GM19438 (cell line): ENCODE data around the gene GLDN.
"Not testable (repeated sequence)": the region's sequence is repeated elsewhere in the genome, so short reads cannot be mapped to it uniquely, and the experiment has no call there.

ENCODE experiments used
- ATAC-seq: cut with Tn5 transposase; IDR thresholded peaks from one replicate; pipeline ENCODE4 v1.9.1; 2021; ENCODE audit warnings: low read depth; ENCODE audit not compliant: unreplicated experiment

The GLDN gene

GRCh38 chr15:51438526-51438925, 97.1 kb downstream of the GLDN start:
- no peak for ATAC-seq

DNA sequence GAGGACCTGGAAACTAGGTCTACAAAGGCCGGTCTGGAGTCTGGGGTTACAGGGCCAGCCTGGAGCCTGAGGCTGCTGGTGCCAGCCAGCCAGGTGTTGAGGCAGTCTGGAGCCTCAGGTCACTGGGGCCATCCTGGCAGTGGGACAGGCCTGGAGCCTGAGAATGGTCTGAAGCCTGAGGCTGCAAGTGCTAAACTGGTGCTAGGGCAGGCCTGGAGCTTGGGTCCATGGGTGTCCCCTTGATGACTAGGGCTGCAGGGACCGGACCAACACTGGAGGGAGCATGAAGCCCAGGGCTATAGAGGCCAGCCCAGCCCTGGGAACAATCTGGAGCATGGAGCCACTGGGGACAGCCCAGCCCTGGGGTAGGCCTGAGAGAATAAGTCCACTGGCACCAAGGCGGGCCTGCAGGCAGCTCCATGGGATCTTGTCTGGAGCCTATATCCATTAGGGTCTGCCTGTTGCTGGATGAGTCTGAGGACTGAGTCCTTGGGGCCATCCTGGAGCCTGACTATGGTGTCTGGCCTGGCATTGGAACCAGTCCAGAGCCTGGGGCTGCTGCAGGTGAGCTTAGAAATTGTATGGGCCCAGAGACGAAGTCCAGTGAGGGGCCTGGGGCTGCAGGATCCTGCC, 101.9 kb downstream of the GLDN start:
- no peak for ATAC-seq

DNA sequence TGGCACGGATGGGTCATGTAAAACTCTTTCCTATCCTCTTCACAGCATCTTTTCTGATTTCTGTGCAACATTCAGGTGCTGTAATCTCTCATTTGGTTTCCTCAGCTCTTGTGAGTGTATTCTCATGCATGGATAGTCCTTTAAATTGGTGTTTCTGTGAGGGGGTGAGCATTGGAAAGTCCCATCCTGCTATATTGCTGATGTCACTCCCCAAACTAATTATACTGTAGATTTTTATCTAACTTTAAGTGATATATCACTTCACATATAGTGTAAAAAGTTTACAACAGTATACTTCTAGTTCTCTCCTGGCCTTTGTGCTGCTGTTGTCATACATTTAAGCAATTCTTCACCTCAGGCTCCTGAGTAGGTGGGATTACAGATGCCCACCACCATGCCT, 102.7 kb downstream of the GLDN start:
- no peak for ATAC-seq

- ATAC-seq: no peak
These were observed 103.4 kb downstream of the GLDN start for GRCh38 chr15:51444807-51445206.

DNA sequence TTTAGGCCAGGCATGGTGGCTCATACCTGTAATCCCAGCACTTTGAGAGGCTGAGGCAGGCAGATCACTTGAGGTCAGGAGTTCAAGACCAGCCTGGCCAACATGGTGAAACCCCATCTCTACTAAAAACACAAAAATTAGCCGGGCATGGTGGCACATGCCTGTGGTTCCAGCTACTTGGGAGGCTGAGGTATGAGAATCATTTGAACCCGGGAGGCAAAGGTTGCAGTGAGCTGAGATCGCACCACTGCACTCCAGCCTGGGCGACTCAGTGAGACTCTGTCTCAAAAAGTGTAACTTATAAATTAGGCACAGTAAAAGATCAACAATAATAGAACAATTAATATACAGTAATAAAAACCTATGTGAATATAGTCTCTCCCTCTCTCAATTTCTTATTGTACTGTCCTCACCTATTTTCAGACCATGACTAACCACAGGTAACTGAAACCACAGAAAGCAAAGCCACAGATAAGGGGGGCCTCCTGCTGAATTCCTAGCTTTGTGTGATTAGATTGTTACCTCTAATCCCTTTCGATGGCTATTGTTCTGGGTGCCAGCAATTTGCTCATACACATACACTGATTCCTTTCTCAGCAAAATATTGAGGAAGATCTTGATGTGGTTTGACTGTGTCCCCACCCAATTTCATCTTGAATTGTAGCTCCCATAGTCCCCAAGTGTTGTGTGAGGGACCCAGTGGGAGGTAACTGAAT, 104.7 kb downstream of the GLDN start:
- not testable (repeated sequence) for ATAC-seq

- no peak for ATAC-seq
These were observed 106.6 kb downstream of the GLDN start for GRCh38 chr15:51447855-51448621.

- ATAC-seq: no peak
These were observed 107.4 kb downstream of the GLDN start for GRCh38 chr15:51448622-51449399.

- ATAC-seq: no peak
These were observed 108.5 kb downstream of the GLDN start for GRCh38 chr15:51450001-51450400.
